ENCODE data around the gene FAM222A. TPM values are rescaled to one million over a fixed set of nuclear protein-coding genes. Genes with fewer than 3 reads are reported as not detected.
A peak's percentile ranks its signal among the peaks of the same experiment; 100 is the strongest.

FAM222A gene
- total RNA-seq, 3 donors from 2014 or later, result 1.7 to 4.4 (median 3.5) TPM

GRCh38 chr12:109752117-109753053, 38.8 kb downstream of the FAM222A start:
- no peak overlapping the region for H3K4me3 ChIP-seq
- intact Hi-C loops (cut with DNase I, micrococcal nuclease), result no loop called here
- peaks cover 8% of the 10 kb centered on the region for H3K9me3 ChIP-seq
- DNase-seq (peak in 2 of 3 donors; percentile 3 to 21), ATAC-seq (no peak)
- H3K4me1 ChIP-seq (ENCODE audit: low read depth), result no peaks in the 10 kb centered on the region
- no peaks in the 10 kb centered on the region for H3K36me3 ChIP-seq (ENCODE audit: low read depth)
- TF ChIP-seq CTCF (IDR thresholded peaks at IDR 0.05), result no peak

GRCh38 chr12:109753054-109753401, 39.4 kb downstream of the FAM222A start:
- DNase-seq, result peak in 1 of 3 donors; percentile 5
- intact Hi-C loops (cut with DNase I, micrococcal nuclease), result no loop called here

DNA sequence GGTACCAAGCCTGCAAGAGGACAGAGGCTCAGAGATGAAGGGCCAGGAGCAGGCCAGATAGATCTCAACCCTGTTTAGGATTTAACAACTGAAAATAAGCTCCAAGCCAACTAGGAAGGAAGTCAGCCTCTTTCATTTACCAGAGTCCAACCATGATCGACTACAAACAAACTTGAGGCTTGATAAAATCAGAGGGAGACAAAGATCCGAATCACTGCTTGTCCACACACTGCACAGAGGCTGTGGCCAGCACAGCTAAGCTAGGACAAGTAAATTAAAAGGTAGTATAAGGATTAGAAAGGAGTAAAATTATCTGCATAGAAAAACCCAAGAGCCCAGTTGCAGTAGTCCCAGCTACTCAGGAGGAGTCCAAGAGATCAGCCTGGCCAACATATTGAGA, 40.3 kb downstream of the FAM222A start:
- TF ChIP-seq CTCF (IDR thresholded peaks at IDR 0.05), result no peak
- Histone ChIP-seq H3K36me3 (ENCODE audit: low read depth) (no peaks in the 10 kb centered on the region), H3K4me3 (no peak overlapping the region), H3K4me1 (ENCODE audit: low read depth) (no peaks in the 10 kb centered on the region), H3K9me3 (peaks cover 8% of the 10 kb centered on the region)
- DNase-seq (no peak), ATAC-seq (no peak)
- intact Hi-C loops (cut with DNase I, micrococcal nuclease), result no loop called here

More at GRCh38 chr12:109753054-109753401, 39.4 kb downstream of the FAM222A start:
- H3K4me1 ChIP-seq (ENCODE audit: low read depth), result no peaks in the 10 kb centered on the region
- ATAC-seq, result no peak
- H3K4me3 ChIP-seq, result no peak overlapping the region
- TF ChIP-seq CTCF (IDR thresholded peaks at IDR 0.05), result no peak
- no peaks in the 10 kb centered on the region for H3K36me3 ChIP-seq (ENCODE audit: low read depth)
- peaks cover 8% of the 10 kb centered on the region for H3K9me3 ChIP-seq

GRCh38 chr12:109756457-109756856, 42.8 kb downstream of the FAM222A start:
- Histone ChIP-seq H3K4me3 (no peak overlapping the region), H3K36me3 (ENCODE audit: low read depth) (no peaks in the 10 kb centered on the region), H3K9me3 (peaks cover 8% of the 10 kb centered on the region), H3K4me1 (ENCODE audit: low read depth) (no peaks in the 10 kb centered on the region)
- no peak for ATAC-seq
- no peak for DNase-seq
- intact Hi-C loops (cut with DNase I, micrococcal nuclease), result no loop called here
- TF ChIP-seq CTCF (IDR thresholded peaks at IDR 0.05), result no peak

DNA sequence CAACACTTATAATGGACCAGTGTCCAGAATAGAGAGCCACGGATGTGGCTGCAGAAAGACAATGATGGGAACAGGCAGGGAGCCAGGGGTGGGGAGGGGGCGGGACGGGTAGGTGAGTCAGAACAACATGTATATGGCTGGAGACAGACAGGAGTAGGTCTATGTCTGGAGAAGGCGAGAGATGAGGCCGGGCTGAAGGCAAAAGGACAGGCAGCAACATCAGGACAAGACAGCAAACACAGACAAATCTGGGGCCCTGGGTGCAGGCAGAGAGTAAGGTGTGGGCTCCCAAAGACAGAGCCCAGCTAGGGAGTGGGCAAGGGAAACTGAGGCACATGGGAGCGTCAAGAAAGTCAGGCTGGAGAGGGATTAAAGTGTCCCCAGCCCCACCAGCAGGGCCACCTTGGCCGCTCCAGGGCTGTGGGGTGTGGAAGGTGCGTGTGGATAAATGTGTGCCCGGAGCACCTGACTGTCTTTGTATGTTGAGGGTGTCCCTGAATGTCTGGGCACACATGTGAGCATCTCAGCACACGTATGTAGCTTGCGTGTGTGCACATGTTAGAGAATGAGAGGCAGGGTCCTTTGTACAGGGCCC, 44.1 kb downstream of the FAM222A start:
- DNase-seq (no peak), ATAC-seq (no peak)
- no peak for TF ChIP-seq CTCF (IDR thresholded peaks at IDR 0.05)

More for the DNA sequence above, 44.1 kb downstream of the FAM222A start:
- H3K4me3 ChIP-seq, result no peak overlapping the region
- intact Hi-C loops (cut with DNase I, micrococcal nuclease), result no loop called here
- H3K4me1 ChIP-seq (ENCODE audit: low read depth), result no peaks in the 10 kb centered on the region
- H3K9me3 ChIP-seq, result peaks cover 8% of the 10 kb centered on the region
- no peaks in the 10 kb centered on the region for H3K36me3 ChIP-seq (ENCODE audit: low read depth)

Measured in mucosa of descending colon (tissue), 3 donors.